ENCODE data around the gene INTS3. TPM values are rescaled to one million over a fixed set of nuclear protein-coding genes. Genes with fewer than 3 reads are reported as not detected.

The INTS3 gene
- total and polyA plus RNA-seq, 2 of the 8 experiments (the other 6 are each of a cell fraction or from before 2014, with no cell fraction given) = 66.8 to 93.2 TPM

GRCh38 chr1:153793261-153793972, 65.6 kb downstream of the INTS3 start (continued):
- no peak for TF ChIP-seq MAX (IDR thresholded peaks at IDR 0.05)
- TF ChIP-seq RAD21 (IDR thresholded peaks at IDR 0.05 in 1 of 2, conservative IDR thresholded peaks at IDR 0.05 in 1 of 2; ENCODE audit: low read depth in 2 of 2, low read length in 2 of 2) = no peak
- TF ChIP-seq NANOG (IDR thresholded peaks at IDR 0.05; ENCODE audit: insufficient read depth, low read depth, low read length, poor library complexity, severe bottlenecking) = no peak
- TF ChIP-seq ZNF274 (IDR thresholded peaks at IDR 0.05; ENCODE audit: borderline replicate concordance, extremely low read depth, low read length) = no peak
- TF ChIP-seq E2F6 (IDR thresholded peaks at IDR 0.05) = no peak
- TF ChIP-seq JUND (IDR thresholded peaks at IDR 0.05; ENCODE audit: low read length) = no peak

Data from H1 (cell line).